ENCODE measurements around the gene C6. TPM values are rescaled to one million over a fixed set of nuclear protein-coding genes. Genes with fewer than 3 reads are reported as not detected.

C6 gene
- total RNA-seq, 1 experiment from 2014 or later = not detected

DNA sequence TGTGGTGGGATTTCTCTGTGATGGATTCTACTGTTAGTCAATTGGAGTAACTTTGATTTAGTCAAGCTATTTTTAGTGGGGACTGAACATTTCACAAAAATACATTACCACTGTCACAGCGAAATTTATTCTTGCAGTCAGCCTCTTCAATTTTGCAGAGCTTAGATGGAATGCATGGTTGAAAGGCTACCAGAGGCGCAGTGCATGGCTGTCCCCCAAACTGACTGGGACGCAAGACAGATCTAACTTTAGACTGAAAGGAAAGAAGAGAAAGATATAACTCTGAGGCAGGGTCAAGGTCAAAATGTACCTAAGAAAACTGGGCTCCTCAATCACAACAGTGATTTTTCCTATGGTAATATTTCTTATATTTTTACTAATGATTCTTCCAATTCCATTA is 13.7 kb downstream of the C6 start:
- Histone ChIP-seq H3K27me3 (replicated peaks; ENCODE audit: control insufficient read depth, insufficient read depth, low read length) (no peaks in the 10 kb centered on the region), H3K4me1 (no peaks in the 10 kb centered on the region), H3K36me3 (ENCODE audit: control insufficient read depth, insufficient read depth, low read length) (no peaks in the 10 kb centered on the region), H3K9me3 (no peaks in the 10 kb centered on the region; the same call in 1 of the 2 replicates), H3K4me3 (ENCODE audit: low read depth, low read length) (no peak overlapping the region)
- TF ChIP-seq, protein P1, sequence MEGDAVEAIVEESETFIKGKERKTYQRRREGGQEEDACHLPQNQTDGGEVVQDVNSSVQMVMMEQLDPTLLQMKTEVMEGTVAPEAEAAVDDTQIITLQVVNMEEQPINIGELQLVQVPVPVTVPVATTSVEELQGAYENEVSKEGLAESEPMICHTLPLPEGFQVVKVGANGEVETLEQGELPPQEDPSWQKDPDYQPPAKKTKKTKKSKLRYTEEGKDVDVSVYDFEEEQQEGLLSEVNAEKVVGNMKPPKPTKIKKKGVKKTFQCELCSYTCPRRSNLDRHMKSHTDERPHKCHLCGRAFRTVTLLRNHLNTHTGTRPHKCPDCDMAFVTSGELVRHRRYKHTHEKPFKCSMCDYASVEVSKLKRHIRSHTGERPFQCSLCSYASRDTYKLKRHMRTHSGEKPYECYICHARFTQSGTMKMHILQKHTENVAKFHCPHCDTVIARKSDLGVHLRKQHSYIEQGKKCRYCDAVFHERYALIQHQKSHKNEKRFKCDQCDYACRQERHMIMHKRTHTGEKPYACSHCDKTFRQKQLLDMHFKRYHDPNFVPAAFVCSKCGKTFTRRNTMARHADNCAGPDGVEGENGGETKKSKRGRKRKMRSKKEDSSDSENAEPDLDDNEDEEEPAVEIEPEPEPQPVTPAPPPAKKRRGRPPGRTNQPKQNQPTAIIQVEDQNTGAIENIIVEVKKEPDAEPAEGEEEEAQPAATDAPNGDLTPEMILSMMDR (IDR thresholded peaks at IDR 0.05; ENCODE audit: insufficient read depth in 1 of 2, low read depth in 1 of 2, low read length in 1 of 2, severe bottlenecking in 1 of 2, unreplicated experiment in 1 of 2) = no peak
- Mint-ChIP-seq H3K36me3 (ENCODE audit: insufficient read depth, unreplicated experiment) (no peaks in the 10 kb centered on the region), H3K9me3 (ENCODE audit: unreplicated experiment) (no peaks in the 10 kb centered on the region), H3K4me1 (ENCODE audit: low read depth, unreplicated experiment) (no peaks in the 10 kb centered on the region), H3K4me3 (ENCODE audit: unreplicated experiment) (no peak overlapping the region), H3K27me3 (ENCODE audit: insufficient read depth, unreplicated experiment) (peaks cover 5% of the 10 kb centered on the region), H3K27ac (ENCODE audit: unreplicated experiment) (no peak overlapping the region)
- intact Hi-C loops (cut with micrococcal nuclease; ENCODE audit: unreplicated experiment) = no loop called here
- no peak for DNase-seq
- POLR2A ChIA-PET = no interaction called here
- CTCF ChIA-PET = no interaction called here
- no TSS peak for BruUV-seq (replicated peaks)

DNA sequence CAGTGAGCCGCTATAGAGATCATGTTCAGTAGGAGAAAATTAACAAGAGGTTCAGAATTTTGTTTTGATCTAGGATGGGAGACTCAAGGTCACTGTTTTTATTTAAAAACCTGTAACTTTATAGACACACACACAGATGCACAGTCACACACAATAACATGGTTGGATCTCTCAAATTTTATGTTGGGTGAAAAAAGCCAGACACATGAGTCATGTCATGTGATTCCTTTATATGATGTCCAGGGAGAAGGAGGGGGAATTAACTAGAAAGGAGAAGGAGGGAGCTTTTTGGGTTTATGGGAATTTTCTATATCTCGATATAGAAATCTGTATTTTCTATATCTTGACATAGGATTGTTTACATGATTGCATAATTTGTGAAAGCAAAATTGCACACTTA is 17.1 kb downstream of the C6 start:
- ChIA-PET CTCF (no interaction called here), POLR2A (no interaction called here)
- H3K4me1 ChIP-seq = no peaks in the 10 kb centered on the region
- H3K36me3 ChIP-seq (ENCODE audit: control insufficient read depth, insufficient read depth, low read length) = no peaks in the 10 kb centered on the region
- Mint-ChIP-seq H3K36me3 (ENCODE audit: insufficient read depth, unreplicated experiment) (no peaks in the 10 kb centered on the region), H3K4me1 (ENCODE audit: low read depth, unreplicated experiment) (no peaks in the 10 kb centered on the region), H3K4me3 (ENCODE audit: unreplicated experiment) (no peak overlapping the region), H3K27ac (ENCODE audit: unreplicated experiment) (no peak overlapping the region), H3K9me3 (ENCODE audit: unreplicated experiment) (no peaks in the 10 kb centered on the region), H3K27me3 (ENCODE audit: insufficient read depth, unreplicated experiment) (no peaks in the 10 kb centered on the region)
- H3K4me3 ChIP-seq (ENCODE audit: low read depth, low read length) = no peak overlapping the region
- intact Hi-C loops (cut with micrococcal nuclease; ENCODE audit: unreplicated experiment) = no loop called here
- H3K27me3 ChIP-seq (replicated peaks; ENCODE audit: control insufficient read depth, insufficient read depth, low read length) = no peaks in the 10 kb centered on the region
- no peak for DNase-seq
- no TSS peak for BruUV-seq (replicated peaks)
- H3K9me3 ChIP-seq = no peaks in the 10 kb centered on the region
- TF ChIP-seq, protein P1 (IDR thresholded peaks at IDR 0.05; ENCODE audit: insufficient read depth in 1 of 2, low read depth in 1 of 2, low read length in 1 of 2, severe bottlenecking in 1 of 2, unreplicated experiment in 1 of 2) = no peak

DNA sequence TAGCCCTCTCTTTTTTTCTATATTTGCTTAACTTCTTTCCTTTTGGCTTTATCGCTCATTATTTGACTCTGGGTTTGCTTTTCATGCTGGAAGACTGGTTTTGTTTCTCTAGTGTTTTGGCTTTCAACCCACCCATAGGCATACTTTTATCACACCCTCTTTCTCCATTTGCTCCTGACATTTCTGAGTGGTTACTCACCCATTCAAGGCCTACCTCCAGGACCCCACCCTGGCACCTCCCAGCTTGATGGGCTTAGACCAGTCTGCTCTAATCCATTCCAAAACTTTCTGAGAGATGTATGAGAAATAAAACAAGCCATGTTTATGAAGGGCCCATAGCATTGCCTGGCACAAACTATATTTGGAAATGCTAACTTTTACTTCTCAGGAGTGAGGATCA is 18.1 kb downstream of the C6 start:
- intact Hi-C loops (cut with micrococcal nuclease; ENCODE audit: unreplicated experiment) = no loop called here
- no peak for DNase-seq
- Mint-ChIP-seq H3K4me3 (ENCODE audit: unreplicated experiment) (no peak overlapping the region), H3K27ac (ENCODE audit: unreplicated experiment) (no peak overlapping the region), H3K27me3 (ENCODE audit: insufficient read depth, unreplicated experiment) (no peaks in the 10 kb centered on the region), H3K36me3 (ENCODE audit: insufficient read depth, unreplicated experiment) (no peaks in the 10 kb centered on the region), H3K4me1 (ENCODE audit: low read depth, unreplicated experiment) (no peaks in the 10 kb centered on the region), H3K9me3 (ENCODE audit: unreplicated experiment) (no peaks in the 10 kb centered on the region)
- TF ChIP-seq, protein P1 (IDR thresholded peaks at IDR 0.05; ENCODE audit: insufficient read depth in 1 of 2, low read depth in 1 of 2, low read length in 1 of 2, severe bottlenecking in 1 of 2, unreplicated experiment in 1 of 2) = no peak
- POLR2A ChIA-PET = no interaction called here
- no peak overlapping the region for H3K4me3 ChIP-seq (ENCODE audit: low read depth, low read length)
- CTCF ChIA-PET = no interaction called here
- H3K27me3 ChIP-seq (replicated peaks; ENCODE audit: control insufficient read depth, insufficient read depth, low read length) = no peaks in the 10 kb centered on the region
- no peaks in the 10 kb centered on the region for H3K4me1 ChIP-seq
- no peaks in the 10 kb centered on the region for H3K36me3 ChIP-seq (ENCODE audit: control insufficient read depth, insufficient read depth, low read length)
- no peaks in the 10 kb centered on the region for H3K9me3 ChIP-seq
- no TSS peak for BruUV-seq (replicated peaks)

Measured in Caco-2 (cell line).